Fibroblast of lung (primary cell): ENCODE results near the gene PLEKHA8. TPM values are rescaled to one million over a fixed set of nuclear protein-coding genes. Genes with fewer than 3 reads are reported as not detected.
A peak's percentile ranks its signal among the peaks of the same experiment; 100 is the strongest.

Experiments
- DNase-seq, 2 donors: peaks; one replicate each; pipeline versions ENCODE4 v3.0.0 to v3.0.0-alpha.2; 2010; ENCODE audit warnings: low read depth in 2 of 2
- H2AFZ ChIP-seq: 2 replicates; pipeline ENCODE4 v1.5.1; 2012; ENCODE audit warnings: low read length, control low read depth, inconsistent platforms
- H3K27ac ChIP-seq: 2 replicates; pipeline ENCODE4 v1.5.1; 2011; ENCODE audit warnings: low read length, control low read depth; ENCODE audit not compliant: insufficient read depth
- H3K27me3 ChIP-seq: 2 replicates; pipeline ENCODE4 v1.5.1; 2011; ENCODE audit warnings: mild to moderate bottlenecking, low read length; ENCODE audit not compliant: control insufficient read depth, insufficient read depth
- H3K36me3 ChIP-seq: 2 replicates; pipeline ENCODE4 v1.5.1; 2011; ENCODE audit warnings: low read length; ENCODE audit not compliant: control insufficient read depth, insufficient read depth
- H3K4me1 ChIP-seq: 2 replicates; pipeline ENCODE4 v1.5.1; 2011; ENCODE audit warnings: low read length; ENCODE audit not compliant: control insufficient read depth, insufficient read depth; ENCODE audit errors: extremely low read depth
- H3K4me2 ChIP-seq: 2 replicates; pipeline ENCODE4 v1.5.1; 2011; ENCODE audit warnings: low read length, control low read depth; ENCODE audit not compliant: insufficient read depth; ENCODE audit errors: extremely low read depth
- H3K4me3 ChIP-seq, 4 experiments: fragments of 200-600 bp in 1 of 4; sonication (generic) in 1 of 4; replicated peaks in 1 of 4; 2 replicates each; pipeline ENCODE4 v1.5.1; 2011 to 2016; ENCODE audit warnings: low read length in 4 of 4, low read depth in 3 of 4, mild to moderate bottlenecking in 3 of 4, control low read depth in 2 of 4, inconsistent platforms in 1 of 4, mixed read lengths in 1 of 4; ENCODE audit not compliant: insufficient read depth in 1 of 4; ENCODE audit errors: control extremely low read depth in 1 of 4
- H3K79me2 ChIP-seq: 2 replicates; pipeline ENCODE4 v1.5.1; 2012; ENCODE audit warnings: mild to moderate bottlenecking, low read length, inconsistent platforms; ENCODE audit not compliant: control insufficient read depth, insufficient read depth
- H3K9ac ChIP-seq: 2 replicates; pipeline ENCODE4 v1.5.1; 2011; ENCODE audit warnings: mild to moderate bottlenecking, low read length, control low read depth; ENCODE audit not compliant: insufficient read depth
- H3K9me3 ChIP-seq: 2 replicates; pipeline ENCODE4 v1.5.1; 2012; ENCODE audit warnings: low read depth, low read length; ENCODE audit not compliant: control insufficient read depth, insufficient read depth
- H4K20me1 ChIP-seq: 2 replicates; pipeline ENCODE4 v1.5.1; 2011; ENCODE audit warnings: low read length; ENCODE audit not compliant: control insufficient read depth, insufficient read depth; ENCODE audit errors: extremely low read depth
- EZH2 ChIP-seq: IDR thresholded peaks from 2 replicates; pipeline ENCODE4 v1.5.1; 2012; ENCODE audit warnings: low read length, control low read depth, mild to moderate bottlenecking; ENCODE audit errors: missing control alignments
- polyA plus RNA-seq, 2 donors: library from polyadenylated mRNA; depleted of rRNA in 1 of 2; stranded (reverse) in 1 of 2; unstranded in 1 of 2; fragments of >200 nt; gene quantifications; 2 replicates each; pipeline ENCODE4 v1.2.1, GENCODE V29; 2011 to 2012; ENCODE audit warnings: missing spikeins in 1 of 2
- total RNA-seq: library from RNA; depleted of rRNA; stranded (reverse); fragments of >200 nt; gene quantifications from 2 replicates; pipeline ENCODE4 v1.2.1, GENCODE V29; 2014
- TF ChIP-seq, protein P1 (sequence below), 2 donors: IDR thresholded peaks in 1 of 2; conservative IDR thresholded peaks in 1 of 2; 1 replicate in 1 of 2; 2 replicates in 1 of 2; pipeline ENCODE4 v1.5.1; 2011 to 2012; ENCODE audit warnings: low read length in 2 of 2, control low read depth in 1 of 2, inconsistent platforms in 1 of 2, low read depth in 1 of 2, mild to moderate bottlenecking in 1 of 2

The PLEKHA8 gene
- total and polyA plus RNA-seq, 2 donors (not counting 1 experiment from before 2014, with no cell fraction given) = 9.5 to 15.5 TPM

DNA sequence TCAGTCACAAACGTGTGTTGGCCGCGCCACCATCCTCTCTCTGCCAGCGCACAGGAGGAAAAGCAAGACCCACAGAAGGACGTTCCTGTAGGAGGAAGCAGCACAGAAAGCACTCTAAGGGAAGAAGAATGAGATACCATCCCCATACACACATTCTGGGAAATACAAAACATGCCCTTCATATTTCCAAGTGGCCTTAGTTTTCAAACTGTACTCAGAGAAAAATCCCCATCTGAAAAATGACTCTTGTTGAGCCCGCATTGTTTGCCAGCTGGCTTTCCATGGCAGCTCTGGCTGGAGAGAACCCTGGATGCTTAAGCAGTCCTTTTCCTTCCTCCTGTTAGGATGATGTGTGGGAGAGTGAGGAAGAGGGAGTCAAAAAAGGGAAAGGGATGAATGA lies 139.7 kb downstream of the PLEKHA8 start:
- Histone ChIP-seq H3K27ac (no peak overlapping the region), H4K20me1 (no peaks in the 10 kb centered on the region), H3K27me3 (no peaks in the 10 kb centered on the region), H3K36me3 (no peaks in the 10 kb centered on the region), H3K4me2 (no peak overlapping the region), H3K9me3 (no peaks in the 10 kb centered on the region), H2AFZ (no peak overlapping the region), H3K4me1 (peaks cover 11% of the 10 kb centered on the region), H3K79me2 (no peaks in the 10 kb centered on the region), H3K4me3 (no peak overlapping the region), H3K9ac (no peak overlapping the region)
- no peak for DNase-seq
- TF ChIP-seq, protein P1, sequence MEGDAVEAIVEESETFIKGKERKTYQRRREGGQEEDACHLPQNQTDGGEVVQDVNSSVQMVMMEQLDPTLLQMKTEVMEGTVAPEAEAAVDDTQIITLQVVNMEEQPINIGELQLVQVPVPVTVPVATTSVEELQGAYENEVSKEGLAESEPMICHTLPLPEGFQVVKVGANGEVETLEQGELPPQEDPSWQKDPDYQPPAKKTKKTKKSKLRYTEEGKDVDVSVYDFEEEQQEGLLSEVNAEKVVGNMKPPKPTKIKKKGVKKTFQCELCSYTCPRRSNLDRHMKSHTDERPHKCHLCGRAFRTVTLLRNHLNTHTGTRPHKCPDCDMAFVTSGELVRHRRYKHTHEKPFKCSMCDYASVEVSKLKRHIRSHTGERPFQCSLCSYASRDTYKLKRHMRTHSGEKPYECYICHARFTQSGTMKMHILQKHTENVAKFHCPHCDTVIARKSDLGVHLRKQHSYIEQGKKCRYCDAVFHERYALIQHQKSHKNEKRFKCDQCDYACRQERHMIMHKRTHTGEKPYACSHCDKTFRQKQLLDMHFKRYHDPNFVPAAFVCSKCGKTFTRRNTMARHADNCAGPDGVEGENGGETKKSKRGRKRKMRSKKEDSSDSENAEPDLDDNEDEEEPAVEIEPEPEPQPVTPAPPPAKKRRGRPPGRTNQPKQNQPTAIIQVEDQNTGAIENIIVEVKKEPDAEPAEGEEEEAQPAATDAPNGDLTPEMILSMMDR (conservative IDR thresholded peaks at IDR 0.05 in 1 of 2, IDR thresholded peaks at IDR 0.05 in 1 of 2; ENCODE audit: low read depth in 1 of 2, low read length in 2 of 2) = no peak
- TF ChIP-seq EZH2 = no peak

GRCh38 chr7:30168835-30169573 lies 140.8 kb downstream of the PLEKHA8 start:
- H4K20me1 ChIP-seq = no peaks in the 10 kb centered on the region
- no peak overlapping the region for H2AFZ ChIP-seq
- no peaks in the 10 kb centered on the region for H3K36me3 ChIP-seq
- H3K79me2 ChIP-seq = no peaks in the 10 kb centered on the region
- H3K9ac ChIP-seq = no peak overlapping the region
- no peaks in the 10 kb centered on the region for H3K27me3 ChIP-seq
- H3K27ac ChIP-seq = peak overlapping the region; percentile 54
- no peaks in the 10 kb centered on the region for H3K9me3 ChIP-seq
- no peak overlapping the region for H3K4me3 ChIP-seq
- H3K4me1 ChIP-seq = peaks cover 19% of the 10 kb centered on the region
- H3K4me2 ChIP-seq = no peak overlapping the region
- TF ChIP-seq, protein P1 (conservative IDR thresholded peaks at IDR 0.05 in 1 of 2, IDR thresholded peaks at IDR 0.05 in 1 of 2; ENCODE audit: low read depth in 1 of 2, low read length in 2 of 2) = no peak
- no peak for TF ChIP-seq EZH2
- peak; percentile 86 to 94 for DNase-seq

GRCh38 chr7:30169579-30169978 lies 141.4 kb downstream of the PLEKHA8 start:
- Histone ChIP-seq H3K9me3 (no peaks in the 10 kb centered on the region), H3K27me3 (no peaks in the 10 kb centered on the region), H2AFZ (no peak overlapping the region), H3K9ac (no peak overlapping the region), H3K4me1 (peaks cover 19% of the 10 kb centered on the region), H3K4me2 (no peak overlapping the region), H4K20me1 (no peaks in the 10 kb centered on the region), H3K4me3 (no peak overlapping the region), H3K36me3 (no peaks in the 10 kb centered on the region), H3K27ac (peak overlapping the region; percentile 54), H3K79me2 (no peaks in the 10 kb centered on the region)
- peak in 1 of 2 donors; percentile 61 for DNase-seq
- TF ChIP-seq EZH2 = no peak
- TF ChIP-seq, protein P1 (conservative IDR thresholded peaks at IDR 0.05 in 1 of 2, IDR thresholded peaks at IDR 0.05 in 1 of 2; ENCODE audit: low read depth in 1 of 2, low read length in 2 of 2) = no peak
